AG10803 (cell line): Measurements from ENCODE around the gene KCNMA1.

Experiments
- DNase-seq: peaks from one replicate; pipeline ENCODE4 v3.0.0; 2010; ENCODE audit warnings: low read depth
- H3K4me3 ChIP-seq: 2 replicates; pipeline ENCODE4 v1.5.1; 2011; ENCODE audit warnings: mild to moderate bottlenecking, low read length, control low read depth
- CTCF ChIP-seq: conservative IDR thresholded peaks from 2 replicates; pipeline ENCODE4 v1.5.1; 2011; ENCODE audit warnings: mild to moderate bottlenecking, low read length, control low read depth, inconsistent platforms

Gene KCNMA1

GRCh38 chr10:77299320-77299719 is 338.3 kb downstream of the KCNMA1 start:
- no peak overlapping the region for H3K4me3 ChIP-seq
- no peak for DNase-seq
- no peak for TF ChIP-seq CTCF

- no peak overlapping the region for H3K4me3 ChIP-seq
- no peak for TF ChIP-seq CTCF
- DNase-seq, result peak; percentile 52
Observed at GRCh38 chr10:77297393-77297739, 340.2 kb downstream of the KCNMA1 start.

GRCh38 chr10:77296534-77297392 is 340.8 kb downstream of the KCNMA1 start:
- no peak overlapping the region for H3K4me3 ChIP-seq
- peak; percentile 23 for DNase-seq
- TF ChIP-seq CTCF, result no peak

- H3K4me3 ChIP-seq, result no peak overlapping the region
- no peak for TF ChIP-seq CTCF
- no peak for DNase-seq
Observed at GRCh38 chr10:77293773-77294172, 343.8 kb downstream of the KCNMA1 start.

GRCh38 chr10:77293347-77293746 is 344.3 kb downstream of the KCNMA1 start:
- H3K4me3 ChIP-seq, result no peak overlapping the region
- no peak for TF ChIP-seq CTCF
- no peak for DNase-seq

GRCh38 chr10:77291596-77292505 is 345.8 kb downstream of the KCNMA1 start:
- DNase-seq, result peak; percentile 70

More at GRCh38 chr10:77291596-77292505, 345.8 kb downstream of the KCNMA1 start:
- TF ChIP-seq CTCF, result no peak
- H3K4me3 ChIP-seq, result no peak overlapping the region
